SK-N-SH (cell line): Measurements from ENCODE around the gene PIP5K1B. TPM values are rescaled to one million over a fixed set of nuclear protein-coding genes. Genes with fewer than 3 reads are reported as not detected.

Experiments used
- CTCF ChIA-PET: fragments of 300-600, 350-600 bp; formaldehyde crosslinking; extraction: SDS; loops from one replicate; lab custom pipeline; 2021; lab: Yijun Ruan, JAX
- POLR2A ChIA-PET: fragments of 350-600 bp; sonication (Branson Sonifier 250); formaldehyde crosslinking; extraction: SDS; loops from one replicate; lab custom pipeline; 2020; ENCODE audit warnings: antibody characterized with exemption, inconsistent platforms; lab: Yijun Ruan, JAX
- DNase-seq: peaks from one replicate; pipeline ENCODE4 v3.0.0; 2012
- H2AFZ ChIP-seq: fragments of 200-600 bp; sonication (generic); 2 replicates; pipeline ENCODE4 v1.8.1; 2016; ENCODE audit warnings: antibody characterized with exemption, mild to moderate bottlenecking, low read depth
- H3F3A ChIP-seq: fragments of 200-600 bp; sonication (generic); replicated peaks from 2 replicates; pipeline ENCODE3; 2016; ENCODE audit warnings: antibody characterized with exemption, mild to moderate bottlenecking; ENCODE audit not compliant: insufficient read depth
- H3K27ac ChIP-seq, 2 experiments: fragments of 200-500 bp in 1 of 2; fragments of 200-600 bp in 1 of 2; sonication (Bioruptor generic) in 1 of 2; sonication (generic), shearing (Covaris generic) in 1 of 2; 2 replicates each; pipeline versions ENCODE4 v1.5.1 to v1.6.1; 2014 to 2016; ENCODE audit warnings: low read depth in 2 of 2, inconsistent platforms in 1 of 2, low read length in 1 of 2, mild to moderate bottlenecking in 1 of 2, mixed read lengths in 1 of 2
- H3K27me3 ChIP-seq: fragments of 200-600 bp; sonication (generic), shearing (Covaris generic); 2 replicates; pipeline ENCODE4 v1.6.1; 2016; ENCODE audit warnings: mixed run types; ENCODE audit not compliant: insufficient read depth
- H3K36me3 ChIP-seq, 2 experiments: fragments of 200-500 bp in 1 of 2; fragments of 200-600 bp in 1 of 2; sonication (Bioruptor generic) in 1 of 2; sonication (generic) in 1 of 2; replicated peaks in 1 of 2; 2 replicates each; pipeline versions ENCODE3 to v1.5.1; 2014 to 2016; ENCODE audit warnings: low read length in 1 of 2, mild to moderate bottlenecking in 1 of 2; ENCODE audit not compliant: insufficient read depth in 2 of 2, control insufficient read depth in 1 of 2
- H3K4me1 ChIP-seq, 2 experiments: fragments of 200-500 bp in 1 of 2; fragments of 200-600 bp in 1 of 2; sonication (Bioruptor generic) in 1 of 2; sonication (generic), shearing (Covaris generic) in 1 of 2; 2 replicates each; pipeline versions ENCODE4 v1.5.1 to v1.6.1; 2014 to 2016; ENCODE audit warnings: low read depth in 1 of 2, low read length in 1 of 2, mixed run types in 1 of 2; ENCODE audit not compliant: insufficient read depth in 2 of 2, control insufficient read depth in 1 of 2
- H3K4me2 ChIP-seq: fragments of 200-600 bp; sonication (generic), shearing (Covaris generic); 2 replicates; pipeline ENCODE4 v1.6.1; 2017; ENCODE audit warnings: mixed run types
- H3K4me3 ChIP-seq, 2 experiments: fragments of 200-500 bp in 1 of 2; fragments of 200-600 bp in 1 of 2; sonication (Bioruptor generic) in 1 of 2; sonication (generic), shearing (Covaris generic) in 1 of 2; 2 replicates each; pipeline versions ENCODE4 v1.5.1 to v1.8.1; 2014 to 2016; ENCODE audit warnings: low read depth in 2 of 2, inconsistent platforms in 1 of 2, low read length in 1 of 2, mild to moderate bottlenecking in 1 of 2, mixed read lengths in 1 of 2, moderate library complexity in 1 of 2
- H3K79me2 ChIP-seq: fragments of 200-600 bp; sonication (generic); 2 replicates; pipeline ENCODE4 v1.8.1; 2017; ENCODE audit warnings: mild to moderate bottlenecking; ENCODE audit not compliant: insufficient read depth
- H3K9ac ChIP-seq: fragments of 200-600 bp; sonication (generic); 2 replicates; pipeline ENCODE4 v1.6.1; 2017; ENCODE audit warnings: mixed run types
- H3K9me2 ChIP-seq: fragments of 200-600 bp; sonication (generic); 2 replicates; pipeline ENCODE4 v1.6.1; 2017; ENCODE audit warnings: mixed run types
- H3K9me3 ChIP-seq: fragments of 200-600 bp; sonication (generic); 2 replicates; pipeline ENCODE4 v1.6.1; 2017; ENCODE audit warnings: mixed run types, mild to moderate bottlenecking, moderate library complexity
- H4K20me1 ChIP-seq: fragments of 200-600 bp; sonication (generic); 2 replicates; pipeline ENCODE4 v1.6.1; 2017; ENCODE audit warnings: mild to moderate bottlenecking, mixed run types; ENCODE audit not compliant: insufficient read depth
- ELF1 ChIP-seq: IDR thresholded peaks from 2 replicates; pipeline ENCODE4 v1.4.0; 2012
- EP300 ChIP-seq, 2 experiments: IDR thresholded peaks; 2 replicates each; pipeline versions ENCODE4 v1.4.0 to v1.6.1; 2012; ENCODE audit warnings: borderline replicate concordance in 1 of 2, low read depth in 1 of 2, low read length in 1 of 2
- EZH2phosphoT487 ChIP-seq: fragments of 200-600 bp; sonication (generic); IDR thresholded peaks from 2 replicates; pipeline ENCODE4 v1.6.1; 2017; ENCODE audit warnings: low read depth, mixed run types, mild to moderate bottlenecking, antibody characterized with exemption, moderate library complexity, borderline replicate concordance
- FOXJ3 ChIP-seq: sonication (generic); formaldehyde crosslinking; IDR thresholded peaks from 2 replicates; pipeline ENCODE4 v1.5.1; 2020; ENCODE audit warnings: mild to moderate bottlenecking, missing genetic modification reagents
- FOXM1 ChIP-seq: IDR thresholded peaks from 2 replicates; pipeline ENCODE4 v1.4.0; 2012; ENCODE audit warnings: low read depth, mild to moderate bottlenecking
- GABPA ChIP-seq: IDR thresholded peaks from 2 replicates; pipeline ENCODE4 v1.4.0; 2012; ENCODE audit warnings: low read depth, mild to moderate bottlenecking
- MEF2A ChIP-seq: IDR thresholded peaks from 2 replicates; pipeline ENCODE4 v1.4.0; 2012; ENCODE audit warnings: low read depth, borderline replicate concordance
- RAD21 ChIP-seq: IDR thresholded peaks from 2 replicates; pipeline ENCODE4 v1.6.1; 2012; ENCODE audit warnings: mild to moderate bottlenecking, low read length
- SIN3A ChIP-seq: IDR thresholded peaks from 2 replicates; pipeline ENCODE4 v1.6.1; 2012; ENCODE audit warnings: low read depth, mild to moderate bottlenecking, low read length, moderate library complexity, borderline replicate concordance
- YY1 ChIP-seq: IDR thresholded peaks from 2 replicates; pipeline ENCODE4 v1.4.0; 2012; ENCODE audit warnings: low read depth, mild to moderate bottlenecking
- WGBS: methylation state at CpG from one replicate; pipeline ENCODE4 v1.1.6; 2017; ENCODE audit warnings: low lambda C conversion rate; 5-methylcytosine and 5-hydroxymethylcytosine counted together
- polyA plus RNA-seq, 3 experiments: library from polyadenylated mRNA; depleted of rRNA; stranded (reverse); fragments of >200 nt; gene quantifications; 2 replicates each; pipeline ENCODE4 v1.2.3, GENCODE V29; 2012
- TF ChIP-seq, protein P1 (sequence below): IDR thresholded peaks from 2 replicates; pipeline ENCODE4 v1.4.0; 2012; ENCODE audit warnings: low read depth, borderline replicate concordance
- TF ChIP-seq, protein P2 (sequence below): fragments of 150-350 bp; IDR thresholded peaks from 2 replicates; pipeline ENCODE4 v1.6.1; 2016; ENCODE audit warnings: mild to moderate bottlenecking, low read depth, low read length
- TF ChIP-seq, protein P3 (sequence below): IDR thresholded peaks from 2 replicates; pipeline ENCODE4; 2012
- TF ChIP-seq, protein P4 (sequence below): fragments of 150-350 bp; IDR thresholded peaks from 2 replicates; pipeline ENCODE4 v1.6.1; 2017; ENCODE audit warnings: antibody characterized with exemption, low read length, low read depth, borderline replicate concordance
- TF ChIP-seq, protein P5 (sequence below): IDR thresholded peaks from 2 replicates; pipeline ENCODE4 v1.4.0; 2012; ENCODE audit warnings: low read depth

PIP5K1B gene
- polyA plus RNA-seq, 1 of the 3 experiments (the other 2 are of a cell fraction), result not detected

GRCh38 chr9:68744426-68744825, 39.4 kb downstream of the PIP5K1B start (continued):
- TF ChIP-seq, protein P1, sequence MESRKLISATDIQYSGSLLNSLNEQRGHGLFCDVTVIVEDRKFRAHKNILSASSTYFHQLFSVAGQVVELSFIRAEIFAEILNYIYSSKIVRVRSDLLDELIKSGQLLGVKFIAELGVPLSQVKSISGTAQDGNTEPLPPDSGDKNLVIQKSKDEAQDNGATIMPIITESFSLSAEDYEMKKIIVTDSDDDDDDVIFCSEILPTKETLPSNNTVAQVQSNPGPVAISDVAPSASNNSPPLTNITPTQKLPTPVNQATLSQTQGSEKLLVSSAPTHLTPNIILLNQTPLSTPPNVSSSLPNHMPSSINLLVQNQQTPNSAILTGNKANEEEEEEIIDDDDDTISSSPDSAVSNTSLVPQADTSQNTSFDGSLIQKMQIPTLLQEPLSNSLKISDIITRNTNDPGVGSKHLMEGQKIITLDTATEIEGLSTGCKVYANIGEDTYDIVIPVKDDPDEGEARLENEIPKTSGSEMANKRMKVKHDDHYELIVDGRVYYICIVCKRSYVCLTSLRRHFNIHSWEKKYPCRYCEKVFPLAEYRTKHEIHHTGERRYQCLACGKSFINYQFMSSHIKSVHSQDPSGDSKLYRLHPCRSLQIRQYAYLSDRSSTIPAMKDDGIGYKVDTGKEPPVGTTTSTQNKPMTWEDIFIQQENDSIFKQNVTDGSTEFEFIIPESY, result no peak
- TF ChIP-seq SIN3A, result no peak
- TF ChIP-seq, all 33 proteins: peak for 0

DNA sequence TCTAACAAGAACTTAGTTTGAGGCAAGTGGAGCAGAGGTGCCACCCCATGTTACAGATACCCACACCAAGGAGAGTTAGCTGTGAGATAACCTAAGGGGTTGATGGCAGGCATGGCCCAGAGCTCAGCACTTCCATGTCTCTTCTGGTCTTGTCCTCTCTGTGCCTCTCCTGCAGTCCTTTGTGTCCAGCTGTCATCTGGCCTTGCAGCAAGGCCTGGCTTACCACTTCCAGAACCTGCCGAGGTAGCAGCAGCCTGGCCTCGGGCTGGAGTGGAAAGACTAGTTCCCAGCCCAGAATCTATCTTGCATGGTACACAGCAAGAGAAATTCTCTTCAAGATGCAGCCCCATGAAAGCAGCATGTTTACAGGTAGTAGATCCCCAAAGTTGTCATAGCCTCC, 41.5 kb downstream of the PIP5K1B start:
- no peaks in the 10 kb centered on the region for H3K4me1 ChIP-seq
- no peaks in the 10 kb centered on the region for H3K79me2 ChIP-seq
- H3K36me3 ChIP-seq, result no peaks in the 10 kb centered on the region
- no peak overlapping the region for H3K9ac ChIP-seq
- H2AFZ ChIP-seq, result no peak overlapping the region
- no peak for DNase-seq
- H3K27ac ChIP-seq, result no peak overlapping the region
- no peaks in the 10 kb centered on the region for H3K9me3 ChIP-seq
- POLR2A ChIA-PET, result no interaction called here
- H3K4me2 ChIP-seq, result no peak overlapping the region
- H3K9me2 ChIP-seq, result no peaks in the 10 kb centered on the region
- H3K4me3 ChIP-seq, result no peak overlapping the region
- no peaks in the 10 kb centered on the region for H3F3A ChIP-seq
- 0% methylated on average over 2 of the region's 2 CpGs for WGBS
- H3K27me3 ChIP-seq, result no peaks in the 10 kb centered on the region; the same call in 1 of the 2 replicates
- TF ChIP-seq, protein P1, result no peak
- no peak for TF ChIP-seq ELF1
- TF ChIP-seq RAD21, result no peak
- no peak for TF ChIP-seq GABPA
- no peak for TF ChIP-seq FOXM1
- no peak for TF ChIP-seq YY1
- TF ChIP-seq, protein P2, sequence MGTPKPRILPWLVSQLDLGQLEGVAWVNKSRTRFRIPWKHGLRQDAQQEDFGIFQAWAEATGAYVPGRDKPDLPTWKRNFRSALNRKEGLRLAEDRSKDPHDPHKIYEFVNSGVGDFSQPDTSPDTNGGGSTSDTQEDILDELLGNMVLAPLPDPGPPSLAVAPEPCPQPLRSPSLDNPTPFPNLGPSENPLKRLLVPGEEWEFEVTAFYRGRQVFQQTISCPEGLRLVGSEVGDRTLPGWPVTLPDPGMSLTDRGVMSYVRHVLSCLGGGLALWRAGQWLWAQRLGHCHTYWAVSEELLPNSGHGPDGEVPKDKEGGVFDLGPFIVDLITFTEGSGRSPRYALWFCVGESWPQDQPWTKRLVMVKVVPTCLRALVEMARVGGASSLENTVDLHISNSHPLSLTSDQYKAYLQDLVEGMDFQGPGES, result no peak
- TF ChIP-seq, protein P3, sequence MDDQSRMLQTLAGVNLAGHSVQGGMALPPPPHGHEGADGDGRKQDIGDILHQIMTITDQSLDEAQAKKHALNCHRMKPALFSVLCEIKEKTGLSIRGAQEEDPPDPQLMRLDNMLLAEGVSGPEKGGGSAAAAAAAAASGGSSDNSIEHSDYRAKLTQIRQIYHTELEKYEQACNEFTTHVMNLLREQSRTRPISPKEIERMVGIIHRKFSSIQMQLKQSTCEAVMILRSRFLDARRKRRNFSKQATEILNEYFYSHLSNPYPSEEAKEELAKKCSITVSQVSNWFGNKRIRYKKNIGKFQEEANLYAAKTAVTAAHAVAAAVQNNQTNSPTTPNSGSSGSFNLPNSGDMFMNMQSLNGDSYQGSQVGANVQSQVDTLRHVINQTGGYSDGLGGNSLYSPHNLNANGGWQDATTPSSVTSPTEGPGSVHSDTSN, result no peak
- no peak for TF ChIP-seq FOXJ3
- TF ChIP-seq, protein P4, sequence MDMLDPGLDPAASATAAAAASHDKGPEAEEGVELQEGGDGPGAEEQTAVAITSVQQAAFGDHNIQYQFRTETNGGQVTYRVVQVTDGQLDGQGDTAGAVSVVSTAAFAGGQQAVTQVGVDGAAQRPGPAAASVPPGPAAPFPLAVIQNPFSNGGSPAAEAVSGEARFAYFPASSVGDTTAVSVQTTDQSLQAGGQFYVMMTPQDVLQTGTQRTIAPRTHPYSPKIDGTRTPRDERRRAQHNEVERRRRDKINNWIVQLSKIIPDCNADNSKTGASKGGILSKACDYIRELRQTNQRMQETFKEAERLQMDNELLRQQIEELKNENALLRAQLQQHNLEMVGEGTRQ, result no peak
- no peak for TF ChIP-seq EP300 (IDR thresholded peaks at IDR 0.05; ENCODE audit: borderline replicate concordance in 1 of 2, low read depth in 1 of 2, low read length in 1 of 2)
- TF ChIP-seq, protein P5, sequence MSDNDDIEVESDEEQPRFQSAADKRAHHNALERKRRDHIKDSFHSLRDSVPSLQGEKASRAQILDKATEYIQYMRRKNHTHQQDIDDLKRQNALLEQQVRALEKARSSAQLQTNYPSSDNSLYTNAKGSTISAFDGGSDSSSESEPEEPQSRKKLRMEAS, result no peak
- no peak for TF ChIP-seq MEF2A
- TF ChIP-seq EZH2phosphoT487, result no peak
- TF ChIP-seq, all 33 proteins: peak for 0
- CTCF ChIA-PET, result no interaction called here
- no peaks in the 10 kb centered on the region for H4K20me1 ChIP-seq
